K562 (cell line): ENCODE results near the gene PREB. TPM values are rescaled to one million over a fixed set of nuclear protein-coding genes. Genes with fewer than 3 reads are reported as not detected.

Source experiments
- BCOR ChIP-seq: fragments of 450-650 bp; IDR thresholded peaks from 2 replicates; pipeline ENCODE4 v1.6.1; 2016
- CREB3 ChIP-seq: fragments of 450-650 bp; conservative IDR thresholded peaks from 2 replicates; pipeline ENCODE4 v1.6.1; 2016; ENCODE audit warnings: missing genetic modification characterization, low read depth, mild to moderate bottlenecking, missing compliant biosample characterization, moderate library complexity
- DMBX1 ChIP-seq: fragments of 250-450 bp; sonication (Bioruptor Pico); IDR thresholded peaks from 2 replicates; pipeline ENCODE4 v1.8.0; 2022; ENCODE audit warnings: inconsistent platforms, mild to moderate bottlenecking, moderate library complexity, borderline replicate concordance
- EGR1 ChIP-seq: fragments of 450-650 bp; conservative IDR thresholded peaks from 2 replicates; pipeline ENCODE4 v1.6.1; 2017; ENCODE audit warnings: mild to moderate bottlenecking
- FOS ChIP-seq: IDR thresholded peaks from 3 replicates; pipeline ENCODE4 v1.6.1; 2011; ENCODE audit not compliant: insufficient read length; ENCODE audit errors: extremely low read depth
- GABPB2 ChIP-seq: fragments of 250-450 bp; sonication (Bioruptor Pico); conservative IDR thresholded peaks from 2 replicates; pipeline ENCODE4 v1.5.1; 2021; ENCODE audit warnings: mild to moderate bottlenecking
- GATA2 ChIP-seq: sonication (generic); formaldehyde crosslinking; IDR thresholded peaks from 2 replicates; pipeline ENCODE4 v1.4.0; 2020; ENCODE audit warnings: mild to moderate bottlenecking, missing genetic modification reagents
- GTF2F1 ChIP-seq: IDR thresholded peaks from 2 replicates; pipeline ENCODE4 v1.6.1; 2011; ENCODE audit warnings: low read depth, low read length, improper control_type of control experiment
- HMGN3 ChIP-seq: IDR thresholded peaks from 2 replicates; pipeline ENCODE4 v1.6.1; 2011; ENCODE audit warnings: borderline replicate concordance, low read depth, mild to moderate bottlenecking, mixed read lengths, low read length; ENCODE audit not compliant: insufficient read length; ENCODE audit errors: extremely low read depth
- HNRNPK ChIP-seq: fragments of 200-400 bp; formaldehyde crosslinking; IDR thresholded peaks from one replicate; pipeline ENCODE4 v1.6.1; 2018; ENCODE audit warnings: mild to moderate bottlenecking, low read depth, low read length; ENCODE audit not compliant: poor library complexity, severe bottlenecking
- MYNN ChIP-seq, 2 experiments: sonication (generic); formaldehyde crosslinking in 1 of 2; IDR thresholded peaks; 2 replicates each; pipeline versions ENCODE4 v1.5.0 to v1.6.1; 2016 to 2020; ENCODE audit warnings: antibody characterized with exemption in 1 of 2, missing genetic modification reagents in 1 of 2
- NFE2 ChIP-seq: IDR thresholded peaks from 2 replicates; pipeline ENCODE4 v1.6.1; 2014; ENCODE audit warnings: antibody characterized with exemption, low read depth
- PATZ1 ChIP-seq: fragments of 250-450 bp; sonication (Bioruptor Pico); IDR thresholded peaks from 2 replicates; pipeline ENCODE4 v1.5.0; 2020; ENCODE audit warnings: mild to moderate bottlenecking, borderline replicate concordance
- PCBP2 ChIP-seq: fragments of 200-400 bp; formaldehyde crosslinking; IDR thresholded peaks from 2 replicates; pipeline ENCODE4 v1.6.1; 2018; ENCODE audit warnings: low read length, low read depth, mild to moderate bottlenecking, moderate library complexity; ENCODE audit not compliant: poor library complexity, severe bottlenecking
- RCOR1 ChIP-seq, 2 experiments: IDR thresholded peaks; 2 replicates each; pipeline ENCODE4 v1.6.1; 2012; ENCODE audit warnings: low read depth in 2 of 2, low read length in 2 of 2, borderline replicate concordance in 1 of 2, improper control_type of control experiment in 1 of 2
- SMAD2 ChIP-seq: fragments of 150-350 bp; IDR thresholded peaks from 2 replicates; pipeline ENCODE4 v1.6.1; 2014; ENCODE audit warnings: low read depth, mild to moderate bottlenecking, low read length
- TSC22D4 ChIP-seq: fragments of 450-650 bp; IDR thresholded peaks from 2 replicates; pipeline ENCODE4 v1.6.1; 2016; ENCODE audit warnings: missing genetic modification characterization, missing biosample characterization, control low read depth
- ZNF282 ChIP-seq: sonication (generic); formaldehyde crosslinking; IDR thresholded peaks from 2 replicates; pipeline ENCODE4 v1.8.1; 2023; ENCODE audit warnings: missing genetic modification reagents
- polyA plus RNA-seq, 8 experiments: library from polyadenylated mRNA; depleted of rRNA in 4 of 8; stranded (reverse) in 5 of 8; unstranded in 3 of 8; fragments of >200 nt; fragmentation: Nextera tagmentation in 2 of 8; fragmentation: Illumina TruSeq in 1 of 8; extraction: Ambion mirVana in 2 of 8; extraction: Trizol in 1 of 8; gene quantifications; 2 replicates each; pipeline versions ENCODE4 v1.2.1 to v1.2.3, GENCODE V29; 2011 to 2014; ENCODE audit warnings: inconsistent platforms in 1 of 8, missing spikeins in 1 of 8
- total RNA-seq, 7 experiments: library from RNA; depleted of rRNA in 6 of 7; stranded (reverse); fragments of >200 nt in 6 of 7; fragmentation: Illumina TruSeq in 2 of 7; extraction: Trizol in 2 of 7; gene quantifications; 2 replicates each; pipeline versions ENCODE4 v1.2.1 to v1.2.3, GENCODE V29; 2011 to 2021; ENCODE audit warnings: low replicate concordance in 1 of 7
- TF ChIP-seq, protein P1 (sequence below): sonication (generic); formaldehyde crosslinking; IDR thresholded peaks from 2 replicates; pipeline ENCODE4 v1.8.1; 2023; ENCODE audit warnings: missing genetic modification reagents, mild to moderate bottlenecking, borderline replicate concordance

The PREB gene
- total and polyA plus RNA-seq, 9 of the 15 experiments (the other 6 are each of a cell fraction or from before 2014, with no cell fraction given) = 35.1 to 84.2 (median 67.2) TPM

- TF ChIP-seq DMBX1 (CRISPR knock-in tag) = no peak
- peak; percentile 65; the same call in 1 of the 2 replicates for TF ChIP-seq CREB3
- no peak for TF ChIP-seq NFE2
- TF ChIP-seq GATA2 = no peak
- no peak for TF ChIP-seq PATZ1 (CRISPR knock-in tag)
- TF ChIP-seq HMGN3 = no peak
- no peak for TF ChIP-seq HNRNPK
- no peak for TF ChIP-seq GABPB2 (CRISPR knock-in tag)
- no peak for TF ChIP-seq FOS
- TF ChIP-seq RCOR1 (IDR thresholded peaks at IDR 0.05; ENCODE audit: borderline replicate concordance in 1 of 2, low read depth in 2 of 2, low read length in 2 of 2) = no peak
- TF ChIP-seq SMAD2 = no peak
- no peak for TF ChIP-seq ZNF282
- TF ChIP-seq MYNN (IDR thresholded peaks at IDR 0.05) = no peak
- no peak for TF ChIP-seq MYNN (CRISPR knock-in tag; IDR thresholded peaks at IDR 0.05)
- TF ChIP-seq TSC22D4 = no peak
- TF ChIP-seq BCOR = no peak
- no peak for TF ChIP-seq EGR1
- TF ChIP-seq PCBP2 = no peak
- TF ChIP-seq GTF2F1 = no peak
- TF ChIP-seq, protein P1, sequence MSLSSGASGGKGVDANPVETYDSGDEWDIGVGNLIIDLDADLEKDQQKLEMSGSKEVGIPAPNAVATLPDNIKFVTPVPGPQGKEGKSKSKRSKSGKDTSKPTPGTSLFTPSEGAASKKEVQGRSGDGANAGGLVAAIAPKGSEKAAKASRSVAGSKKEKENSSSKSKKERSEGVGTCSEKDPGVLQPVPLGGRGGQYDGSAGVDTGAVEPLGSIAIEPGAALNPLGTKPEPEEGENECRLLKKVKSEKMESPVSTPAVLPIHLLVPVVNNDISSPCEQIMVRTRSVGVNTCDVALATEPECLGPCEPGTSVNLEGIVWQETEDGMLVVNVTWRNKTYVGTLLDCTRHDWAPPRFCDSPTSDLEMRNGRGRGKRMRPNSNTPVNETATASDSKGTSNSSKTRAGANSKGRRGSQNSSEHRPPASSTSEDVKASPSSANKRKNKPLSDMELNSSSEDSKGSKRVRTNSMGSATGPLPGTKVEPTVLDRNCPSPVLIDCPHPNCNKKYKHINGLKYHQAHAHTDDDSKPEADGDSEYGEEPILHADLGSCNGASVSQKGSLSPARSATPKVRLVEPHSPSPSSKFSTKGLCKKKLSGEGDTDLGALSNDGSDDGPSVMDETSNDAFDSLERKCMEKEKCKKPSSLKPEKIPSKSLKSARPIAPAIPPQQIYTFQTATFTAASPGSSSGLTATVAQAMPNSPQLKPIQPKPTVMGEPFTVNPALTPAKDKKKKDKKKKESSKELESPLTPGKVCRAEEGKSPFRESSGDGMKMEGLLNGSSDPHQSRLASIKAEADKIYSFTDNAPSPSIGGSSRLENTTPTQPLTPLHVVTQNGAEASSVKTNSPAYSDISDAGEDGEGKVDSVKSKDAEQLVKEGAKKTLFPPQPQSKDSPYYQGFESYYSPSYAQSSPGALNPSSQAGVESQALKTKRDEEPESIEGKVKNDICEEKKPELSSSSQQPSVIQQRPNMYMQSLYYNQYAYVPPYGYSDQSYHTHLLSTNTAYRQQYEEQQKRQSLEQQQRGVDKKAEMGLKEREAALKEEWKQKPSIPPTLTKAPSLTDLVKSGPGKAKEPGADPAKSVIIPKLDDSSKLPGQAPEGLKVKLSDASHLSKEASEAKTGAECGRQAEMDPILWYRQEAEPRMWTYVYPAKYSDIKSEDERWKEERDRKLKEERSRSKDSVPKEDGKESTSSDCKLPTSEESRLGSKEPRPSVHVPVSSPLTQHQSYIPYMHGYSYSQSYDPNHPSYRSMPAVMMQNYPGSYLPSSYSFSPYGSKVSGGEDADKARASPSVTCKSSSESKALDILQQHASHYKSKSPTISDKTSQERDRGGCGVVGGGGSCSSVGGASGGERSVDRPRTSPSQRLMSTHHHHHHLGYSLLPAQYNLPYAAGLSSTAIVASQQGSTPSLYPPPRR (CRISPR knock-in tag) = no peak
These were observed 38.4 kb downstream of the PREB start (continued) for GRCh38 chr2:27095745-27096651.
